Activated T-cell treated with anti-CD3 and anti-CD28 coated beads for 24 hours (primary cell): Measurements from ENCODE around the gene CDC25A.
A peak's percentile ranks its signal among the peaks of the same experiment; 100 is the strongest.

Experiments used
- DNase-seq: peaks from one replicate; pipeline ENCODE4 v3.0.0-alpha.2; 2020; ENCODE audit warnings: low read depth

Gene CDC25A

DNA sequence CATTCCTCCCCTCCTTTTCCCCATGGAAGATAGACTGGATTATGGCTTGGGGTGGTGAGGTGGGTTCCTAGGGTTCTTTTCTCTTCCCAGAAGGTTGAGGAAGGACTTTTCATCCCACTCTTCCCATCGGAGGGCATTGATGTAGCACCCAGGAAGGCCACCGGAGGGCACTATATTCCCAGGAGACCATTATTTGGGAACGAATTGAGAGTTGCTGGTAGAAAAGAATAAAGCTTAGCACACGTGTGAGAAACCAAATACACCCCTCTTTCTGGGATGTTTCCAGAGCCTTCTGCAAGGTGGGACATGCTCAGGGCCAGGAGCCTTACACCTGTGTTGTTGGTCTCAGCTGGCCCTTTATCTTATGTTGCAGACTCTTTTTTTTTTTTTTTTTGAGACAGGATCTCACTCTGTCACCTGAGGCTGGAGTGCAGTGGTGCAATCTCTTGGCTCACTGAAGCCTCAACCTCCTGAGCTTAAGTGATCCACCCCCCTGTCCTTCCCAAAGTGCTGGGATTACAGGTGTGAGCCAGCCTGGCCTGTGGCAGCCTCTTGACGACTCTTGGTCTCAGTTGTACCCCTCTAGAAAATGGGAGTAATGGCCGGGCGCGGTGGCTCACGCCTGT, 6.3 kb upstream of the CDC25A start:
- no peak for DNase-seq

DNA sequence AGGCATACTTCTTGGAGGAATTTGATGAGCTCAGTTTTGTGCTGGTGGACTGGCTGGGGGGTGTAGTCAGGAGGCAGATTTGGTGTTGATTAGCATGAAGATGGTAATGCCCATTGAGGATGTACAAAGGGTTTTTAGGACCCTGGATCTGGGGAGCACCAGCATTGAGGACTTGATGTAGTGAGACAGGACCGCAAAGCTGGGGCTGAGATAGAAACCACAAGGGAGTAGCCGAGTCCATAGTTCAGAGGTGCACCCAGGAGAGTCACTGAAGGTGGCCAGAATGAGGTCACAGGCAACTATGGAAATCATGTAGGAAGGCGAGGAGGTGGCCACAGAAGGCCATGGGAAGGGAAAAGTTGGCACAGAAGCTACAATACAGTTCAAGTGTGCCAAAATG, 2.7 kb upstream of the CDC25A start:
- no peak for DNase-seq

DNA sequence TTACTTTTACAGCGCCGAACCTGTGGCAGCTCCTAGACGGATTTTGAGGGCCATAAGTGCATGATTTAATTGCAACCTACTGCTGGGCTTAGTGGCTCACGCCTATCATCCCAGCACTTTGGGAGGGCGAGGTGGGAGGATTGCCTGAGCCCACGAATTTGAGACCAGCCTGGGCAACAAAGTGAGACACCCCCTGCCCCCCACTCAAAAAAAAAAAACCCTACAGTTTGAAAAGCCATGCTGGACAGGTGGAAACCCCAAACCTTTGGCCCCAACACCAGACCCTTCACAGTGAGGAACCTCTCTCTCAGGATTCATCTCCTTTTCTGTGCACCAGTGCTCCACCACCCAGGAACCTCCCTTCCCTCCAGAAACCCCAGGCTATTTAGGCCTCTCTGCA, 1.1 kb upstream of the CDC25A start:
- DNase-seq = no peak

DNA sequence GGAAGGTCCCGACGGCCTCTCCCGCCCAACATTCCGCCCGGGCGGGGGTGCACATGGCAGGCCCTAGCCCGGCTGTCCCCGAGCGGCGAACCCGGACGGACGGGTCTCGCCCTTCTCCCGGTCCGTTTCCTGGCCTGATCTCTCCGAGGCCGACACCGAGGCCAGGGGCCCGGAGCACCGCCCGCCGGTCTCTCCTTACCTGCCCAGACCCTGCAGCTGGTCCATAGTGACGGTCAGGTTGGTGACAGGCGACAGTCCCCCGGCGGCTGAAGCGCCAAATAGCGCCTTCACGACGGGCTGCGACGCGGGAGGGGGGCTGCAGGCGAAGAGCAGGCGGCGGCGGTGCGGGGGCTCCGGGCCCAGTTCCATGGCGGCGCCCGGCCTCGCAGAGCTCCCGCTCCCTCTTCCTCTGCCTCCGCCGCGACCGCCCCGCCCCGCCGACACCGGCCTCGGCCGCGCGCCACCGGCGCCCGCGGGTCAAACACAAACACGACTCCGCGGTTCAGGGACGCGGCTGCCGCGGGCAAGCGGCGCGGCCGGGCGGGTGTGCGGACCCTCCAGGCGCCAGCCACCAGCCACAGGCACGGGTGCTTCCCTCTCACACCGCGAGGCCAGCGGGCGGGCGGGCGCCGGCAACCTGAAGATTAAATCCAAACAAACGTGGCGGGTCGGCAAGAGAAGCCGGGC, 495 bp downstream of the CDC25A start:
- peak; percentile 14 for DNase-seq

DNA sequence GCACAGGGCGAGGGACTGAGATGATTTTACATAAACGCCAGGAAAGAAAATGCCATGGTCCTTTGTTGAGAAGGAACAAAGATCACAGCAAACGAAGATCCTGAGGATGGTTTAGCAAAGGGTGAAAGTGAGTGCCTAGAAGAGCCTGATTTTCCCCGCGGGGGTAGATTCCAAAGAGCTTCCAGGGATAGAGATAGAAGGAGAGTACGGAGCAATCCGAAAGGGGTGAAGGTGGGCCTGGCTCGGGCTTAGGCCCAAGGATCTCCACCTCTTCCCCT, 977 bp downstream of the CDC25A start:
- DNase-seq = no peak

DNA sequence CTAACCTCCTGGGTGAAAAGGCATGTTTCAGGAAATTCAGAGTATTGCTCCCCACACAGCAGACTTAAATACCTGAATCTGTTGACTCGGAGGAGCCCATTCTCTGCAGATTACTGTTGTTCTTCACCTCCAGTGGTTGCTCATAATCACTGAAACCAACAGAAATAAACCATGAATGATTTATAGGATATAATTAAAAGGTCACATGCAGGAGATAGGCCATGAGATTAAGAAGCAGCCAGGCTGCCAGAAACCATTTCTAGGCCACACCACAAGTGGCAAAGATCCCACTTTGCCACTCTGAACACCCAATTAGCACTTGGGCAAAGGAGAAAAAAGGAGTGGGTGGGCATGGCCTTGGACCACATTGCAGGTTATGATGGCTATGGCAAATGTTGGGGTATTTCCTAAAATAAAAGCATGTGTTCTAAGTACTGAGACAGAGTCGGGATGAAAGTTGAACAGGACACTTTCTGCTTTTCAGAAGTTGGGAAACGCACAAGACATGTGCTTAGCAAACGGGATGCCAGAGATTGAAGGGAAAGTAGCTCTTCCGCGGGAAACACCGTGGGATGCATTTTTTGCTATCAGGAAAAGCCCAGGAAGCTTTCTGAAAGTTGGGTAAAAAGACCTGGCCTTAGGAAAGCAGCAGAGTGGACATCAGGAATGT, 1.5 kb downstream of the CDC25A start:
- DNase-seq = no peak

DNA sequence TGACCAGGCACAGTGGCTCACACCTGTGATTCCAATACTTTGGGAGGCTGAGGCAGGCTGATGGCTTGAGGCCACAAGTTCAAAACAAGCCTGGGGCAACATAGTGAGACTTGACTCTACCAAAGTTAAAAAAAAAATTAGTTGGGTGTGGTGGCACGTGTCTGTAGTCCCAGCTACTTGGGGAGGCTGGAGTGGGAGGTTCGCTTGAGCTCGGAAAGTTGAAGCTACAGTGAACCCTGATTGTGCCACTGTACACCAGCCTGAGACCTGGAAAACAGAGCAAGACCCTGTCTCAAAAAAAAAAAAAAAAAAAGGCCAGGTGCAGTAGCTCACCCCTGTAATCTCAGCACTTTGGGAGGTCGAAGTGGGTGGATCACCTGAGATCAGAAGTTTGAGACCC, 3.1 kb downstream of the CDC25A start:
- no peak for DNase-seq

DNA sequence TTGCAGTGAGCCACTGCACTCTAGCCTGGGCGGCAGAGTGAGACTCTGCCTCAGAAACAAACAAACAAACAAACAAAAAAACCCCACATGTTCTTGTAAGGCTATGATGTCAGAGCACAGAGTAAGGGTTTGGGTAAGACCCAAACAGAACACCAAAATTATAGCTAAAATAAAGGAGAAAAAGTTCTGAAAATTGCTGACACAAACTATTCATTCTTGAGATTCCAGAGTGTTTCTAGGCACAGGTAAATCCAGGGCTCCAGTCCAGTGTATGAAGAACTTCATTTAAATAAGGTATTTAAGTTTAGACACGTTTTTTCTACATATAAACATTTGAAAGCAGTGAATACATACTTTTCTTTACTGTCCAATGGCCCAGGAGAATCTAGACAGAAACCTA, 3.9 kb downstream of the CDC25A start:
- no peak for DNase-seq

DNA sequence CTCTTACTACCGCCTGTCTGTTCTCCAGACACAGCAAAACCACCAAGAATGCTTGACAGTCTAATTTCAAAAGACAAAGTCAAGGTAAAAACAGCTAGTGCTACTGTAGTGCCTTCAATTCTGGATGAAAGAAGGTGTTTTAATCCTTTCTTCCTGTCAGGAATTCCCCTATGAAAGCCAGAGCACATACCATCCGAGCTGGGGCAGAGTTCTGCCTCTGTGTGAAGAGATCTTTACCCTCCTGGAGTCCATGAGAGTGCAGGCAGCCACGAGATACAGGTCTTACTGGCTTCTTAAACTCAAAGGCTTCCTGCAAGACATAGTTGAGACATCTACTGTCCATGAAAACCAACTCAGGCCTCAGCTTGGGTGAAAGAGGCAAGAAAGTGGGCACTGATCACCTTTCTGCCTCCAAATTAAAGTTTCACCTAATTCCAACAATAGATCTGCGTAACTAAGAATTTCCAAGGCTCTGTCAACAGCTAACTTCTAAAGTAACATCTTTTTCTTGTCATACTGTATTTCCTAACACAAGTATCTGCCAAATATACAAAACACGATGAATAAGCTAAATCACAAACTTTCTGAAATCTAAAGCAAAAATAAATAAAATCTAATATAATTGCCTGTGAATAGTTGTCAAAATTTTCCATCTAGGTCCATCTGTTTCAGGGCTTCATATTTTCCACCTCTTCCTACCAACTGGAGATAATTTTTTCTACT, 7.5 kb downstream of the CDC25A start:
- DNase-seq = no peak

DNA sequence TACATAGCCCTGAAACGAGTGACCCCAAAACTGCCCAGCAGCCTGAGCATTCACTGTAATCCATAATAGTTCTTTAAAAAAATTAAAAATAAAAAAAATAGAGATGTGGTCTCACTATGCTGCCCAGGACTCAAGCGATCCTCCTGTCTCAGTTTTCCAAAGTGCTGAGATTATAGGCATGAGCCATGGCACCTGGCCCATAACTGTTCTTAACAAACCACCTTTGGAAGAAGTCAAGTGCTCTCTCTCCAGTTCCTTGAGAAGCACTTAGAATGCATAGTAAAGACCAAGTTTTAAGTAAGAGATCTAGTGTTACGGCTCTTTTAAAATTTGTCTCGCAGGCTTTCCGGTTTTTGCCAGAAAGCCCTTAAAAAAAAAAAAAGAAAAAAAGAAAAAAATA, 8.2 kb downstream of the CDC25A start:
- DNase-seq = no peak

DNA sequence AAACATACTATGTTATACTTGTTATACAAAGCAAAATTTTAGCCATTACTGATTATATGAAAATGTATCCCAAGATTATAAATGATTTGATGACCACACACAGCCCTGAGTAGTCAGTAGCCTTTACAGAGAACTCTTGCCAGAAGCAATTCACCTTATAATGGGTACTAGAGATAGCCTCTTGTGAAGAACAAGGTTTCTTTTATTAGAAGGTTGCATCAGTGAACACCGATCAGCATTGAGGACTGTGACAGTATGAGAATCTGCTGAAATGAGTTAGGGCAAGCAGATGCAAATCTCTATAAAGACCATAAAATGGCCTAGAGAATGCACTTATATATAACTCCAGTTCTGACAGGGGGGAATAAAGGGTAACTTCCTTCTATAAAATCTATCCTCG, 10.1 kb downstream of the CDC25A start:
- no peak for DNase-seq

DNA sequence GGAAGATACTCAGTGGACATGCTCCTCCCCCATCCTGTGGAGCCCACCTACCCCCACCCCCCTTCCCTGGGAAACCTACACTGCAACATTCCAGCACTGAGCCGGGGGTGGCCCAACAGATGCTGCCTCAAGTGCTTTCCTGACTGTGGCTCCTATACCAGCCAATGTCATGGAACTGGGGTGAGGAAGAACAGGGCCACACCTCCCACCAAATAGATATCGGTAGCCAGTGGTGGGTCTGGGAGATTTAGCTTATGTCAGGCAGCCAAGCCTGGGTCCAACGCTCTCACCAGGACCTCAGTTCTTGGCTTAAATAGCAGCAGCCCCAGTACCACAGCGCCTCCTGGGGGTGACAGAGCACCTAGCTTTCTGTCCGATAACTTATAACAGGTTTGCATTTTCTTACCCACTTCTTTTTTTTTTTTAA, 30.3 kb downstream of the CDC25A start:
- peak; percentile 26 for DNase-seq

DNA sequence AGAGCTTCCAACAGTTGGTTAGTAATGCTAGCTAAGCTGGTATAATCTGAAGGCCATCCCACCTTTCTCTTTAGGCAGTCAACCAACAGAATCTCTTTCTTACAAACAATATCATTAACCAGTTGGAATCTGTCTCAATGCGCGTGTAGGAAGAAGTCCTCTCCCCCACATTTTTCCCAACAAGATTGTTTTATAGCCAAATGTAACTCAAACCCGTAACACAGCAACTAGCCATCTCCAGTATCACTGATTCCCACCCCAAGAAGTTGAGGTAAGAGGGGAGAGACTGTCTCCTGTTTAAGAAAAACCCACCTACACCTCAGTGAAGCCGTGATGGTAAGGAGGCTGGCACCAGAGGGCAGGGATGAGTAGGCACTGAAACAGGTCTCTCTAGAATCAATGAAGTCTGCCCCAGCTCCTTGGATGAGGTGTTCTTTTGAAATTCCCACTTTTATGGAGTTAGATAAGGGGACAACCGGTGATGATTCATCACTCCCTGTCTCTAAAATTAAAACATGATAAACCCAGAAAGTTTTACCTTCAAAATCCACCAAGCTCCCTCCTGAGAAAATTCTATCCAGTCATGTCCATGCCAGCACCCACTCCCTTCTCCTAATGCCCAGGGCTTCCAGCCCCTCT, 30.9 kb downstream of the CDC25A start:
- DNase-seq = no peak

DNA sequence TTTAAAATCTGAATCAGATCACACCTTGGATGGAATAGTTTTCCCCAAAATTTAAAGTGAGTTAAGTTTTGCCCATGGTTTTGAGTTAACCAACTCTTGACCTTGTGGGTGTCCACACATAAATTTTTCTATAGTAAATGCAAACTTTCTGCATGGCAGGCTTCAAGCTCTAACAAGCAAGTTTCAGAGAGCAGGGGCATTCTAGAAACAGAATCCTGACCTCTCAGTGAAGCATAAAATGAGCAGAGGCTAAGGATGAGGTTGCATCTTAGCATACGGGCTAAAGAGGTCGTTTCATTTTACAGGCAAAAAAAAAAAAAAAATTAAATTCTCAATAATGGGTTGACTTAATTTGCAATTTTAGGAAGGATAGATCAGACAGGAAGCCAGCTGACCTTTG, 32.1 kb downstream of the CDC25A start:
- no peak for DNase-seq

DNA sequence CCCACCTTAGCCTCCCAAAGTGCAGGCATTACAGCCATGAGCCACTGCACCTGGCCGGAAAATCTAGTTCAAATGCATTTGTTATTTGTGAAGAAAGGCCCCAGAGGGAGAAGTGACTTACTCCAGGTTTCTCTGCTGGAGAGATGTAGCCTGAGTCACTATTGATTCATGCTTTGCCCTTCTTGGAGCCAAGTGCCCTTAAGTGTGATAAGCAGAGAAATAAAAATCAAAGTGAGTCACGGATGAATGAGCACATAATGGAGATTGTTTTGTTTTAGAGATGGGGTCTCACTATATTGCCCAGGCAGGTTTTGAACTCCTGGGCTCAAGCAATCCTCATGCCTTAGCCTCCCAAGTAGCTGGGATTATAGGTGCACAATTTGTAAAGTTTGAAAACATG, 33.1 kb downstream of the CDC25A start:
- no peak for DNase-seq

DNA sequence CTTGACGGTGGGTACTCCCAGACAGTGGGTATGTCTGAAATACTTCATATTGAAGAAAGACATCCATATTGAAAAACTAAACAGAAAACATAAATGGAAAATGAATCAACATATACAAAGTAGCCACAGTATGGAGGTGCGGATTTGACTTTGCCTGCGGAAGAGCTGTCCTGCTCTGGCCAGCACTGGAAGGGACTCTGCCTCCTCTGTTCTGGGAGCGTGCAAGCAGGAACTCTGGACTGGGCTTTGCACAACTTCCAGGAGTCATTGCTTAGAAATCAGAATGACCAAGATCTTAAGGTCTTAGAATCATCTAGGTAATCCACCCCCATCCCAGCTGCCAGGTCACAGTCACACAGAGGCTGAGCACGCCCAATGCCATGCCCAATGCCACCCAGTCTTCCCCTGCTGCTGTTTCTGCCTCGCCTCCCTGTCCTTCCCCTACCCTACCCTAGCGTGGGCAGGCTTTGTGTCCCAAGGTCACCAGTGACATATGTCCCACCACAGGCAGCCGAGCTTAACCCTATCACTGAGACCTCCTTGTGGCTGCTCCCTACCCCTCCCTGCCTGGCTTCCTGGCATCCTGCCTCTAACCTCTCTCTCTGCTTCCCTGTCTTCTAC, 36.3 kb downstream of the CDC25A start:
- DNase-seq = no peak

DNA sequence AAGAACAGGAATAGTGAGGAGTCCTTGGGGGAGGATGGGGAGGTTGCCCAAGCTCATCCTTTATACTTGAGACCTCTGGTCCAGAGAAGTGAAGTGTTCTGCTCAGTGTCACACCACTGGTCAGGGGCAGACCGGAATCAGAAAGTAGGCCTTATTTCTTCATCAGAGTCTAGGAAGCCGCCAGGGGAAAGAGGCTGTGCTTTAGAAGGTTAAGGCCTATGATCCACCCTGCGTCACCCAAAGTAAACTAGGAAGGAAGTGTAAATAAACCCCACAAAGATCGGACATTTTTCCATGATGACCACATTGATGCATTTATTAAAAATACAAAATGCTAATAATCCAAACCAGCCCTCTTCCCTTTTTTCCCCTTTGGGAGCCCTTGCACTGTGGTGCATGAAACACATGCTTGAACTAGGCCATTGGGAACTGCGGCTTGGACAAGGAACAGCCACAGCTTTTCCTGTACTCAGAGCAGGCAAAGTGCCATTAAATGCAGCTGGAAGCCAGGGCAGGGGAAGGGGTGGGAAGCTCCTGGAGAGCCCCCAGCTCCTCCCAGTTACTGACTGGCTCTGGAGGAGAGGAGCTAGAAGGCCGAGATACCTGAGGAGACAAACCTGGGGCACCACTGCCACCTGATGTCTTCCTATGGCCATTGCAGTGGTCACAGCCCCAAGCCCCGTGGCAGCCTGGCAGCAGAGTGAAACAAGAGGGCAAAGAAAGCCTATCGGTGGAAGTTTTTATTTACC, 37.0 kb downstream of the CDC25A start:
- peak; percentile 22 for DNase-seq

DNA sequence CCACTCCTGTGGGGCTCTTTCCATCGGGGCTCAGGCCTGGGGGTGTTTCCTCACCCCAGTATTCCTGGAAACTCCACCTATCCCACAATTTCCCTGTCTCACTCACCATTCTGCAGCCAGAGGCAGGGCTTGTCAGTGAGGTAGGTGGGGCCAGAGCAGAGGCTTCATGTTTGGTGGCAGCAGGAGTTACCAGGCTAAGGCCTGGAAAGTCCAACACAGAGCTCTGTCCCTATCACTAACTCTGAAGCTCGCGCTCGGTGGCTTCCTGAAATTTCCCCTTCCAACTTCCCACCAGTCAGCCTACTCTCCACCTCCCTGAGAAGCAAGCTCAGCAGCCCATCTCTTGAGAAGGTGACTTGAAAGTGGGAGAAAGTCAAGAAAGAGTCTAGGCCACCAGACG, 44.2 kb downstream of the CDC25A start:
- no peak for DNase-seq

DNA sequence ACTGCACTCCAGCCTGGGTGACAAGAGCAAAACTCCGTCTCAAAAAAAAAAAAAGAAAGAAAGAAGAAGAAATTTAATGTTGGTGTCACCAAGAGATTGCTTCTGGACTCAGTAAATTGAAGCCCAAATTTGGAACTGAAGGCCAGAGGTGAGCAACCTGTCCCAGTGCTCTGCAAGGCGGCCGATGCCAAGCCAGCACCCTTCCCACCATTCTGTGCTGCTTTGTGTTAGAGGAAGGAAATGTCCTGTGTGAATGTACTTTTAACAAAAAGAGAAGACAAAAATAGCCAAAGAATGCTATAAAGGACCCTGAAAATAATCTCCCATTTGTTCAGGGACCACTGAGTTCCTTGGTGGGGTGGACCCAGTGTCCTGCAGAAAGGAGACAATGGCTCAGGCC, 44.6 kb downstream of the CDC25A start:
- no peak for DNase-seq

DNA sequence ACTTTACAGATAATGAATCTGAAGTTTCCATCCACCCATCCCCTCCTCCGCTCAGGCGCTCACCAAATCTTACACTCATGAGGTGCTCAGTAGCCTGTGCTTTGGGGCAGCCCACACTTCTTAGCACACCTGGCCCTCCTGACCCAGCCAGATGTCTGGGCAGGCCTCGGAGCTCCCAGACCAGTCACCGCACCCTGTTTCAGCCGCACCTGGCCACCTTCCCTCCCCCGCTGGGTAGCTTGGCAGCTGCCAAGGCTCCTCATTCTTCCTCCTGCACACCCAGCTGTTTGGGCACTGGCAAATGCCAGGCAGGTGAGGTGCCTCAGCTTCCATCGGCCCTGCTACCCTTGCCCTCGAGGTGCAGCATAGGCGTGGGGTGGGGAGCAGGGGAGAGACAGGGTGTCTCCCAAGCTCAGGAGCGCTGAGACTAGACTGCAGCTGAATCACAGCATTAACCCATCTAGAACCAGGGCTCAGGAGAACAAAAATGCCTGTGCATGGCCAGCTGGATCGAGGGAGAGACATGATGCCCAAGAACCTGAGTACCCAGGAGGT, 45.8 kb downstream of the CDC25A start:
- DNase-seq = no peak

DNA sequence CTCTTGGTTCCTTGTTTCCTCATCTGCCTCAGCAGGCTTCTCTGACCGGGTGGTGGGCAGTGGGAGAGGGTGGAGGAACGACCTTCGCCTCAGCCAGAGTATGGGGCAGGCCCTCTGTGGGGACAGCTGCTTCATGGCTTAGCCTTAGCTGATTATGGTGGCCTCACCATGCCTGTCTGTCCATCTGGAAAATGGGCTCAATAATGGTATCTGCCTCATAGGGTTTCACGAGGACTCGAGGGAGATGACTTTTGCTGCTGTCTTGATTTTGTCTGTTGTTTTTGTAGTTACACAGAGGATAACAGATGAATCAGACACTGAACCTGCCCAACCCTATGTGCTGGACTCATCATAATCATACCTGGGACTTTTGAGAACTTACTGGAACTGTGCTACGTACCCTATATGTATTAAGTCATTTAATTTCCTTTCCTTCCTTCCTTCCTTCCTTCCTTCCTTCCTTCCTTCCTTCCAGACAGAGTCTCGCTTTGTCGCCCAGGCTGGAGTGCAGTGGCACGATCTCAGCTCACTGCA, 46.5 kb downstream of the CDC25A start:
- no peak for DNase-seq
